ENCODE results near the gene ZNF175. TPM values are rescaled to one million over a fixed set of nuclear protein-coding genes. Genes with fewer than 3 reads are reported as not detected.

ZNF175 gene
- total and polyA plus RNA-seq, 3 donors from 2014 or later: 11.0 to 12.3 (median 12.1) TPM

GRCh38 chr19:51551673-51552432 is 19.2 kb upstream of the ZNF175 start:
- no peak for TF ChIP-seq CTCF (IDR thresholded peaks at IDR 0.05)
- no peak for TF ChIP-seq POLR2A (IDR thresholded peaks at IDR 0.05)
- H3K9me3 ChIP-seq: no peaks in the 10 kb centered on the region
- DNase-seq: no peak
- H3K4me3 ChIP-seq: no peak overlapping the region
- no peak overlapping the region for H3K27ac ChIP-seq
- H3K27me3 ChIP-seq: no peaks in the 10 kb centered on the region
- no peaks in the 10 kb centered on the region for H3K36me3 ChIP-seq (ENCODE audit: low read depth, missing control alignments)
- intact Hi-C loops (cut with DNase I; ENCODE audit: low total_unique reads): no loop called here
- WGBS, 2 donors: 65 to 67% methylated on average over 3 of the region's 3 CpGs
- no peaks in the 10 kb centered on the region for H3K4me1 ChIP-seq

- H3K9me3 ChIP-seq: no peaks in the 10 kb centered on the region
- H3K27ac ChIP-seq: no peak overlapping the region
- no peak overlapping the region for H3K4me3 ChIP-seq
- H3K36me3 ChIP-seq (ENCODE audit: low read depth, missing control alignments): no peaks in the 10 kb centered on the region
- no peak for DNase-seq
- no peaks in the 10 kb centered on the region for H3K27me3 ChIP-seq
- TF ChIP-seq POLR2A (IDR thresholded peaks at IDR 0.05): no peak
- no peak for TF ChIP-seq CTCF (IDR thresholded peaks at IDR 0.05)
- WGBS, 2 donors: 14 to 21% methylated on average over 1 of the region's 1 CpG
- no peaks in the 10 kb centered on the region for H3K4me1 ChIP-seq
- intact Hi-C loops (cut with DNase I; ENCODE audit: low total_unique reads): no loop called here
Measured at GRCh38 chr19:51552608-51552995, 18.5 kb upstream of the ZNF175 start.

- Histone ChIP-seq H3K4me1 (no peaks in the 10 kb centered on the region), H3K4me3 (no peak overlapping the region), H3K27ac (no peak overlapping the region), H3K9me3 (no peaks in the 10 kb centered on the region), H3K27me3 (no peaks in the 10 kb centered on the region), H3K36me3 (ENCODE audit: low read depth, missing control alignments) (no peaks in the 10 kb centered on the region)
- intact Hi-C loops (cut with DNase I; ENCODE audit: low total_unique reads): no loop called here
- peak; percentile 84 for DNase-seq
- WGBS, 2 donors: 5 to 10% methylated on average over 11 to 20 of the region's 20 CpGs
- TF ChIP-seq CTCF (IDR thresholded peaks at IDR 0.05) (no peak), POLR2A (IDR thresholded peaks at IDR 0.05) (no peak)
Measured at GRCh38 chr19:51552996-51553725, 17.9 kb upstream of the ZNF175 start.

GRCh38 chr19:51559240-51559639 is 11.8 kb upstream of the ZNF175 start:
- Histone ChIP-seq H3K36me3 (ENCODE audit: low read depth, missing control alignments) (no peaks in the 10 kb centered on the region), H3K4me3 (no peak overlapping the region), H3K27ac (no peak overlapping the region), H3K4me1 (no peaks in the 10 kb centered on the region), H3K27me3 (no peaks in the 10 kb centered on the region), H3K9me3 (no peaks in the 10 kb centered on the region)
- no peak for DNase-seq
- WGBS, 2 donors: 62 to 75% methylated on average over 1 of the region's 1 CpG
- intact Hi-C loops (cut with DNase I; ENCODE audit: low total_unique reads): no loop called here
- TF ChIP-seq POLR2A (IDR thresholded peaks at IDR 0.05): no peak
- no peak for TF ChIP-seq CTCF (IDR thresholded peaks at IDR 0.05)

Data from testis (tissue), 3 donors.